ENCODE results near the gene ATXN7. TPM values are rescaled to one million over a fixed set of nuclear protein-coding genes. Genes with fewer than 3 reads are reported as not detected.
A peak's percentile ranks its signal among the peaks of the same experiment; 100 is the strongest.

ATXN7 gene
- total RNA-seq, 2 experiments from 2014 or later: 15.2 to 35.2 TPM

GRCh38 chr3:64029287-64029686 is 165.6 kb downstream of the ATXN7 start:
- POLR2A ChIA-PET: interaction anchor here (1.0 kb wide), 1 partner anchor 9 kb away, joined by 3 read pairs; no protein-coding TSS in a partner anchor
- Histone ChIP-seq H3K9me2 (ENCODE audit: insufficient read depth, low read length) (no peaks in the 10 kb centered on the region), H3K27ac (ENCODE audit: low read depth, low read length, poor library complexity, severe bottlenecking) (no peak overlapping the region), H3K4me1 (ENCODE audit: insufficient read depth, low read length, poor library complexity, severe bottlenecking) (peaks cover 6% of the 10 kb centered on the region), H4K20me1 (ENCODE audit: insufficient read depth, low read length) (no peaks in the 10 kb centered on the region), H3K36me3 (ENCODE audit: insufficient read depth, low read length) (no peaks in the 10 kb centered on the region), H2AFZ (ENCODE audit: low read length) (no peak overlapping the region), H3K9me3 (ENCODE audit: low read length) (peaks cover 4% of the 10 kb centered on the region), H3K79me2 (ENCODE audit: insufficient read depth, low read depth, low read length) (no peaks in the 10 kb centered on the region), H3K4me3 (ENCODE audit: low read depth, low read length, poor library complexity, severe bottlenecking) (no peak overlapping the region), H3K4me2 (ENCODE audit: low read length) (no peak overlapping the region)
- no peak for DNase-seq (ENCODE audit: low spot score)
- intact Hi-C loops (cut with micrococcal nuclease; ENCODE audit: unreplicated experiment): no loop called here
- no peak for TF ChIP-seq EZH2phosphoT487 (IDR thresholded peaks at IDR 0.05; ENCODE audit: borderline replicate concordance, low read depth, low read length)
- no peak for TF ChIP-seq CTCF (conservative IDR thresholded peaks at IDR 0.05; ENCODE audit: low read length)
- CTCF ChIA-PET (ENCODE audit: unreplicated experiment): no interaction called here
- no TSS peak for BruUV-seq (replicated peaks)

GRCh38 chr3:64030741-64031140 is 167.1 kb downstream of the ATXN7 start:
- H4K20me1 ChIP-seq (ENCODE audit: insufficient read depth, low read length): no peaks in the 10 kb centered on the region
- no peaks in the 10 kb centered on the region for H3K79me2 ChIP-seq (ENCODE audit: insufficient read depth, low read depth, low read length)
- ChIA-PET CTCF (ENCODE audit: unreplicated experiment) (no interaction called here), POLR2A (interaction anchor here (0.6 to 1.3 kb wide), 3 partner anchors 12 to 196 kb away, joined by 3 to 5 read pairs (median 3); no protein-coding TSS in a partner anchor)
- peak overlapping the region; percentile 53 for H3K4me3 ChIP-seq (ENCODE audit: low read depth, low read length, poor library complexity, severe bottlenecking)
- H3K36me3 ChIP-seq (ENCODE audit: insufficient read depth, low read length): no peaks in the 10 kb centered on the region
- peak overlapping the region; percentile 64 for H3K4me2 ChIP-seq (ENCODE audit: low read length)
- H3K4me1 ChIP-seq (ENCODE audit: insufficient read depth, low read length, poor library complexity, severe bottlenecking): peaks cover 6% of the 10 kb centered on the region
- H3K9me3 ChIP-seq (ENCODE audit: low read length): peaks cover 6% of the 10 kb centered on the region
- TF ChIP-seq EZH2phosphoT487 (IDR thresholded peaks at IDR 0.05; ENCODE audit: borderline replicate concordance, low read depth, low read length): no peak
- peak; percentile 88 for TF ChIP-seq CTCF (conservative IDR thresholded peaks at IDR 0.05; ENCODE audit: low read length)
- peak overlapping the region; percentile 97 for H2AFZ ChIP-seq (ENCODE audit: low read length)
- intact Hi-C loops (cut with micrococcal nuclease; ENCODE audit: unreplicated experiment): loop anchor here (1.0 kb wide), 3 partner anchors 194 to 454 kb away; no protein-coding TSS in a partner anchor
- BruUV-seq (replicated peaks): no TSS peak
- no peaks in the 10 kb centered on the region for H3K9me2 ChIP-seq (ENCODE audit: insufficient read depth, low read length)
- H3K27ac ChIP-seq (ENCODE audit: low read depth, low read length, poor library complexity, severe bottlenecking): no peak overlapping the region
- DNase-seq (ENCODE audit: low spot score): peak; percentile 84

Data from OCI-LY7 (cell line).